GM18505 (cell line): ENCODE results near the gene TEP1.
"Not testable (repeated sequence)": the region's sequence is repeated elsewhere in the genome, so short reads cannot be mapped to it uniquely, and the experiment has no call there.

Experiments
- ATAC-seq: cut with Tn5 transposase; IDR thresholded peaks from one replicate; pipeline ENCODE4 v1.9.1; 2021; ENCODE audit not compliant: unreplicated experiment
- POLR2A ChIP-seq: IDR thresholded peaks from 4 replicates; pipeline ENCODE4 v1.6.1; 2011; ENCODE audit warnings: borderline replicate concordance; ENCODE audit not compliant: insufficient read depth, insufficient read length; ENCODE audit errors: extremely low read depth

TEP1 gene

GRCh38 chr14:20365928-20366327 is 47.4 kb downstream of the TEP1 start:
- TF ChIP-seq POLR2A, result no peak
- ATAC-seq, result no peak

GRCh38 chr14:20358474-20358873 is 54.8 kb downstream of the TEP1 start:
- not testable (repeated sequence) for ATAC-seq

GRCh38 chr14:20356422-20356821 is 56.9 kb downstream of the TEP1 start:
- TF ChIP-seq POLR2A, result no peak
- ATAC-seq, result no peak

- ATAC-seq, result no peak
- no peak for TF ChIP-seq POLR2A
Observed at GRCh38 chr14:20350860-20351259, 62.4 kb downstream of the TEP1 start.

- no peak for TF ChIP-seq POLR2A
- no peak for ATAC-seq
Observed at GRCh38 chr14:20350282-20350681, 63.0 kb downstream of the TEP1 start.

- no peak for ATAC-seq
- TF ChIP-seq POLR2A, result no peak
Observed at GRCh38 chr14:20347747-20348146, 65.6 kb downstream of the TEP1 start.

GRCh38 chr14:20346713-20347112 is 66.6 kb downstream of the TEP1 start:
- no peak for ATAC-seq
- no peak for TF ChIP-seq POLR2A

GRCh38 chr14:20345366-20345765 is 67.9 kb downstream of the TEP1 start:
- ATAC-seq, result no peak
- TF ChIP-seq POLR2A, result no peak

GRCh38 chr14:20343862-20344220 is 69.5 kb downstream of the TEP1 start:
- TF ChIP-seq POLR2A, result no peak
- ATAC-seq, result no peak

- TF ChIP-seq POLR2A, result peak; percentile 99
- peak; percentile 93 for ATAC-seq
Observed at GRCh38 chr14:20343092-20343861, 70.0 kb downstream of the TEP1 start, which contains the start of gene PARP2. Gene PARP2, plus strand, starts transcription at chr14:20343635. Its CDS starts 7 bp downstream, at chr14:20343642.

GRCh38 chr14:20341646-20342045 is 71.7 kb downstream of the TEP1 start:
- no peak for TF ChIP-seq POLR2A
- no peak for ATAC-seq

- not testable (repeated sequence) for ATAC-seq
Observed at GRCh38 chr14:20341032-20341431, 72.3 kb downstream of the TEP1 start.

- ATAC-seq, result no peak
- TF ChIP-seq POLR2A, result no peak
Observed at GRCh38 chr14:20334017-20334416, 79.3 kb downstream of the TEP1 start.

GRCh38 chr14:20333494-20333841 is 79.8 kb downstream of the TEP1 start:
- no peak for TF ChIP-seq POLR2A
- no peak for ATAC-seq
